GM19395 (cell line): Measurements from ENCODE around the gene GNB1L.

Experiments used
- ATAC-seq: cut with Tn5 transposase; IDR thresholded peaks from one replicate; pipeline ENCODE4 v1.9.1; 2021; ENCODE audit warnings: mild to moderate bottlenecking, moderate library complexity; ENCODE audit not compliant: unreplicated experiment

GNB1L gene

DNA sequence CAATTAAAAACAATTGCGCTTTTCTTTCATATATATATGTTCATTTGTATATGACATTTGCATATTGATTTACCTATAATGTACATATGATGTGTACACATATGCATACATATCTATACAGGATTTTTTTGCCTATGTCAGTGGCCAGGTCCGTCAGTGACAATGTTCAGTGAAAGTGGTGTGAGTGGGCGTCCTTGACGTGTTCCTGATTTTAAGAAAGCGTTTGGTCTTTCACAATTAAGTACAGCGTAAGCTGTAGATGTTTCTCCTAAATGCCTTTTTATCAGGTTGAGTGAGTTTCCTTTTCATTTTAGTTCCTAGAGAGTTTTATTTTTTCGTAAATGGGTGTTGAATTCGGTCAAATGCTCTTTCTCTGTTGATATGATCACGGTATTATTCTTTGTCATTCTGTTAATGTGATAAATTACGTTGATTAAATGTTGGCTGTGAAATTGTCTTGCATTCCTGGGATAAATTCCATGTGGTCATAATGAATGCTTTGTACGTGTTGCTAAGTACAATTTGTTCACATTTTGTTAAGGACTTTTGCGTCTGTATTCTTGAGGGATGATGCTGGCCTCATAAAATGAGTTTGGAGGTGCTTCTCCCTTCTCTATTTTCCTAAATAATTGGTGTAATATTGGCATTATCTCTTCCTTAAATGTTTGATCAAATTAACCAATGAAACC, 10.6 kb upstream of the GNB1L start:
- ATAC-seq: no peak

DNA sequence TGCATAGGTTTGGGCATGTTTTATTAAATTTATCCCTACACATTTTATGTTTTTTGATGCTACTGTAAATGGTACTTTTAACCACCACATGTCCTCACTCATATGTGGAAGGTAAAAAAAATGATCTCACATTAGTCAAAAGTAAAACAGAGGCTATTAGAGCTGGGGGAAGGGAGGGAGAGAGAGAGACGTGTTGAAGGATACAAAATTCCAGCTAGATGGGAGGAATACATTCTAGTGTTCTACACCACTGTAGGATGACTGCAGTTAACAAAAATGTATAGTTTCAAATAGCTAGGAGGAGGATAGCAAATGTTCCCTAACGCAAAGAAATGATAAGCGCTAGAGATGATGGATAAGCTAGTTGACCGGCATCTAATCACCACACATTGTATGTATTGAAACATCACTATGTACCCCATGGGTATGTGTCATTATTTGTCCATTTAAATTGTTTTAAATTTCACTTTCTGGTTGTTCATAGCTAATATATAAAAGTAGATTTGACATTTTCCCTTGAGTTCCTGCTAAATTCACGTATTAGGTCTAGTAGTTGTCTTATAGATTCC, 9.9 kb upstream of the GNB1L start:
- no peak for ATAC-seq

DNA sequence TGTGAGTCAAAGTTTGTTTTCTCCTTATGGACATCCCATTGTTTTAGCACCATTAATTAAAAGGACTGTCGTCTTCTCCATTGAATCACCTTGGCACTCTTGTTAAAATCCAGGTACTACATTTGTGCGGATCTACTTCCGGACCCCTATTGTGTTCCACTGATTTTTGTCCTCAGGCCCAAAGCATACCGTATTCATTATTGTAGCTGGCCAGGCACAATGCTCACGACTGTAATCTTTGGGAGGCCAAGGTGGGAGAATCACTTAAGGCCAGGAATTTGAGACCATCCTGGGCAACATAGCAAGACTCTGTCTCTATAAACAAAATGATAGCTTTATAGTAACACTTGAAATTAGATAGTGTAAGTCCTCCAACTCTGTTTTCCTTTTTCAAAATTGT, 8.9 kb upstream of the GNB1L start:
- ATAC-seq: no peak

DNA sequence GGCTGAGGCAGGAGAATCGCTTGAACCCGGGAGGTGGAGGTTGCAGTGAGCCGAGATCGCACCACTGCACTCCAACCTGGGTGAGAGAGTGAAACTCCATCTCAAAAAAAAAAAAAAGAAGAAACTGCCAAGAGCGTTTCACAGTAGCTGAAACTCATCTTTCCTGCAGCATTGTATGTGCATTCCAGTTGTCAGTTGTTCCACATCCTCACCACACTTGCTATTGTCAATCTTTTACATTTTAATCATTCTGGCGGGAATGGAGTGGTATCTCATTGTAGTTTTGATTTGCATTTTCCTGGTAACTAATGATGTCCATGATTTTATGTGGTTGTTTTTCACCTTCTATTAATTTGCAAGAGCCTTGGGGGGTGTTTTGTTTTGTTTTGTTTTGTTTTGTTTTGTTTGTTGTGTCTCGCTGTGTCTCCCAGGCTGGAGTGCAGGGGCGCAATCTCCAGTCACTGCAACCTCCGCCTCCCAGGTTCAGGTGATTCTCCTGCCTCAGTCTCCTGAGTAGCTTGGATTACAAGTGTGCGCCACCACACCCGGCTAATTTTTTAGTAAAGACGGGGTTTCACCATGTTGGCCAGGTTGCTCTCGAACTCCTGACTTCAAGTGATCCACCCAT, 8.1 kb upstream of the GNB1L start:
- ATAC-seq: no peak

DNA sequence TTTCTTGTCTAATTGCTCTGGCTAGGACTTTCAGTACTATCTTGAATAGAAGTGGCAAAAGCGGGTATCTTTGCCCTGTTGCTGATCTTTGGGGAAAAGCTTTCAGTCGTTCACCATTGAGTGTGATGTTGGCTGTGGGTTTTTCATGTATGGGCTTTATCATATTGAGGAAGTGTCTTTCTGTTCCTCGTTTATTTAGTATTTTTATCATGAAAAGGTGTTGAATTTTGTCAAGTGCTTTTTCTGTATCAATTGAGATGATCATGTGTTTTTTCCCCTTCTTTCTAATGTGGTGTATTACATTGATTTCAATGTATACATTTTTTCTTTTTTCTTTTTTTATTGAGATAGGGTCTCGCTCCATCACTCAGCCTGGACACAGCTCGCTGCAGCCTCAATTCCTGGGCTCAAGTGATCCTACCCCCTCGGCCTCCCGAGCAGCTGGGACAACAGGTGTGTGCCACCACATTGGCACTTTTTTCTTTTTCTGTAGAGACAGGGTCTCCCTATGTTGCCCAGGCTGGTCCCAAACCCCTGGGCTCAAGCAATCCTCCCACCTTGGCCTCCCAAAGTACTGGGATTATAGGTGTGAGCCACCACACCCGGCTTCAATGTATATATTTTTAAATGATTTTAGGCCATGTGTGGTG, 5.3 kb upstream of the GNB1L start:
- ATAC-seq: no peak

DNA sequence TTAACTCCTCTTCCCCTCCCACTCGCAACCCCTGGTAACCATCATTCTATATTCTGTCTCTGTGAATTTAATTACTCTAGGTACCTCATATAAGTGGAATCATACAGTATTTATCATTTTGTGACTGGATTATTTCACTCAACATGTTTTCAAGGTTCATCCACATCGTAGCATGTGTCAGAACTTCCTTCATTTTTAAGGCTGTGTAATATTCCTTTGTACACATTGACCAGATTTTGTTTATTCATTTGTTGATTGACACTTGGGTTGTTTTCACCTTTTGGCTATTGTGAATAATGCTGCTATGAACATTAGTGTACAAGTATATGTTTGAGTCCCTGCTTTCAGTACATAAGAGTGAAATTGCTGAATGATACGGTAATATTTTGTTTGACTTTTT, 2.7 kb upstream of the GNB1L start:
- ATAC-seq: no peak

DNA sequence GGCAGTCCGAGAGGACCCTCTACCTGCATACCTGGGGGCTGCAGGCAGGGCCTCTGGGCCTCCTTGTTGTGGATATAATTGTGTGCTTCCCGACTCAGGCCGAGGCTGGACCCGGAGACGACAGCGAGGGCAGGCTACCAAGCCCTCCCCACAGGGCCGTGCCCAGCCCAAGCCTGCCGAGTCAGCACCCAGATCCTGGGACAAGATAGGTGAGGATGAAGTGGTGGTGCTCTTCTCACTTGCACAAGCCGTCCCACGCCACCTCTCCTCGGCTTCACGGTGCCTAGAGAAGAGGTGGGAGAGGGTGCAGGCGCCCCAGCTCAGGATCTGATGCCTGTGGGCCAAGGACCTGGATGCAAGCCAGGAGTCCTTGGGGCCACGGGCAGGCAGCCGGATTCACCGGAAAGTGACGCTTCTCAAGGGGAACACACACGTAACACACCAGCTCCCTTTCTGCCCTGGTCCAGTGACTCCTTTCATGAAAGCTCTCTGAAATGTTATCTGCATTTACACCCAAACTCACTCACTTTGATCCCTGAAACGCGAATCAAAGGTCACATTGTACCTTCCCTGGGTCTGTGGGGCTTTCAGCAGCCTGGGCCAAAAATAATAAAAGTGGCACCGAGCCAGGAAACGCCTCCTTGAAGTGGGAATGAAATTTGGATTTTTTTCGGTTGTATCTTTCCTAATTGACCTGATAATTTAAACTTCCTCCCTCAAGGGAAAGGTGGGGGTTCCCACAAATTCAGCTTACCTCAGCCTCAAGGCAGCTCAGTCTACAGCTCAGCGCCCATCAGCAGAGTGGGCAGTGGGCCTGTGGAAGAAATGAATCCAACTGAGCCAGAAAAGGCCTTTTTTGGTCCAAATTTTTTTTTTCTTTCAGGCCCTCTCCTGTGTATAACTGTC, 1.1 kb upstream of the GNB1L start:
- ATAC-seq: peak; percentile 14

DNA sequence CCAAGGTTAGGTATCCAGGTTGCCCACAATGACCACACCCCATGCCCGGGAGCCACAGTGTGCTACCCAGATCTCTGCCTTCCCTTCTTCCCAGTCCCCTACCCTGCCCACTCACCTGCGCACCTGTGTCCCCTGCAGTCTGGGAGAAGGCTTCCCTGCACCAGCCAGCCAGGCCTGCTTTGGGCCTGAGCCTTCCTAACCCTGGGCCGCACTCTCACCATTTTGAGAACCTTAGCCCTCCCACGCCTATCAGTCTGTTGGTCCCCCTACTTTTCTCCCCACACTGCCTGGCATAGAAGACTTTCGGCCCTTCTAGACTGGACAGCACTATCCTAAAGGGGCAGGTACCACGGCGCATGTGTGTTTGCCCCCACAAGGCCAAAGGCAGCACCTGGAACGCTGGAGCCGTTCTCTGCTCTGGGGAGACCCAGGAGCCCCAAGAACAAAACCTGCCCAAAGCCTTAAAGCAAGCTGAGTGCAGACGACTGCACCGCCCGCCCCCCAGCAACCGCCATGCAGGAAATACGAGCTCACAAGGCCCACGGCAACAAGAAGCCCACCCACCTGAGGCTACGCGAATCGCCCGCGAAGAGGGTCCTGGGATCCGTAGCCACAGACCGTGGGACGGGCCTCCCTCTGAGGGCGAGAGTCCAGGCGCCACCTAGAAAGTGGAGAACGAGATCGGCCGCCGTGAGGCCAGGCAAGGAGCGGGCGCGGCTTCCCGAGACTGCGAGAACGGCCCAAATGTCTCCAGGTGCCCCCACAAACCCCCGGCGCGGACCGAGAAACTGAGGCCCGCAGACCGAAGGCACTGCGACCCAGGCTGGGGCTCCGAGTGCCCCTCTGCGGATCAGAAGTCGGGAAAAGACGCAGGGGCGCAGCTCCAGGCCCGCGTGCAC, 546 bp downstream of the GNB1L start:
- peak; percentile 13 for ATAC-seq

DNA sequence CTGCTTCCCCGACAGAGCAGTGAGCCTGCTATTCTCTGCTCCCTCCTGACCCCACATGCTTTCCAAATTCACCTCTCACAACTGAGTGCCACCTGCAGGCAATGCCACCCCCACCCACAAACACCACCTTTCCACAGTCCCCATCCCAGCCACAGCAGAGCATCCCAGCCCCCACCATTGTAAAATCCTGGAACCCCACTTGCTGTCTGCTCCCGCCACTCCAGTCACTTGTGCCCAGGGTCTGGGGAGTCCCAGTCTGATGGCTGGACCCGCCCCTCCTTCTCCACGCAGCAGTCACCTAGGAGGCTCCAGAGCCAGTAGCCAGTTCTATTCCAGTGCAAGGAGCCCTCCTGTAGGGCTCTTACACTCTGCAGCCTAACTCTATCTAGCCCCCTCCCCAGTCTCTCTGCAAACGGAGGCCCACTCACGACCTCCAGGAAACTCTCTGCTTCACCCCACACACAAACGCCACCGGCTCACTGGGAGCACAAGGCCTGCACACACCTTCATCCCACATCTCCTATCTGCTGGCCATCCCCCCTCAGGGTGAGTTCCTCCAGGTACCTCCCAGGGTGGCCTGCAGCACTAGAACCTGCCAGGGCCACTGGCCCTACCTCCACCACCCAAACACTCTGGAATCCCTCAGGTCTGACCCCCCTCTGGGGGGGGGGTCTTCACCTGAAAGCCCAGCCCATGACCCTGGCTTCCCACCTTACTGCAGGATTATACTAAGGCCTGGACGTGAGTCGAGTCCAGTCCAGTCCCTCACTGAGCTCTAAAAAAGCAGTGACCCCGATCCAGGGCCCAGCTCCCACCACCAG, 1.4 kb downstream of the GNB1L start:
- no peak for ATAC-seq

DNA sequence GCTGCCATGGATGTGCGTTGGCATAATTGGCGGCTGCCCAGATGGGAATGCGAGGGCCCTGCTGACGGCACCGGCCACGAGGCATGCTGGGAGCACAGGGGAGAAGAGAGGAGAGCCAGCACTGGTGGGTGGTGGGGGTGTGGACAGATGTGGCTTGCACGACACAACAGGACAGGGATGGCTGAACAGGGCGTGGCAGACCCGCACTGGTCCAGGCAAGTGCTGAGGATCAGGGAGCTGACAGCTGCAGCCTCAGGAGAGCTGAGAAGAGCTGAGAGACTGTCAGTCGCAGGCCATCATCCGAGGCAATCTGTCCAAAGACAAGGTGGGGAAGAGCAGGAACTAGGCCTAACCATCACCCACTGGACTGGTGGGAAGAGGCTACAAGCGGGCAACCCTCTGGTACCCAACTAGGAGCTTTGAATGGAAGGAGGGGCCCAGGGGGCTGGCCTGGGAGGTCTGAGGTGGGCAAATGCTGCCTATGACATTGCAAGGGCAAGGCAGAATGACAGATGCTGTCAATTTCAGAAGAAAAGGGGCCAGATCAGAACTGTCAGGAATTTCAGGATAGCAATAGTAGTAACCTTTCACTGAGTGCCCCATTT, 2.4 kb downstream of the GNB1L start:
- no peak for ATAC-seq

DNA sequence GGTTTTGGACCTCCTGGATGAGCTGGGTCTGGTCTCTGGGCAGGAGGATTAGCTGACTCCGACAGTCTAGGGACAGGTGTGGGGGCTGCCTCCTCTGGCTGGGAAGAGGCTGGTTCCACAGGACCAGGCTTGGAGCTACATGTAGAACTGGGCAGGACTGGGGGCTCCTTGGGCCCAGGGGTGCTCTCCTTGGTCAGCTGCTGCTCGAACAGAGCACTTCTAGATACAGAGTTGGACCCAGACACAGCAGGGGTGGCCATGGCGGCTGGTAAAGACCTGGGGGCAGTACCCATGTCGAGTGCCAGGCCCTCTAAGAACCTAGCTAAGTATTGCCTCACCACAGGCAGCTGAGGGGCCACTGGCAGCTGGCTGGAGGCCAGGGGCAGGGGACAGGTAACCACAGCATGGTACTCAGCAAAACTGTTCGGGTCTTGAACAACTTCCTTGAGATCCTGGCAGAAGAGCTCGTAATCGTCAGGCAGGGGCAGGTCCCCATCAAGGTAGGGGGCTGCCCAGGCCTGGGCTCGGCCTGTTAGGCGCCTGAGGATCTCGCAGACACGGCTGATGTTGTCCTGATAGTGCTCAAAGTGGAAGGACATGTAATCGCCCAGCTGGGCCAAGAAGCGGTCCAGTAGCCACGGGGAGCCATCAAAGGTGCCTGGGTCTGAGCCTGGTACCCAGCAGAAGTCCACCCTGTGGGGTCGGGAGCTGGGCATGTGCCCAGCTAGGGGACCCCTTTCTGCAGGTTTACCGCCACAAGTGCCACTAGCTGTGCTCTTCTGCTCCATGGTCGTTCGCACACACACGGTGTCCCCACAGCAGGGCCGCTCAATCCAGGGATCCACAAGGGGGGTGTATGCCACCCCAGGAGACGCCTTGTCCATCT, 3.1 kb downstream of the GNB1L start:
- ATAC-seq: no peak

DNA sequence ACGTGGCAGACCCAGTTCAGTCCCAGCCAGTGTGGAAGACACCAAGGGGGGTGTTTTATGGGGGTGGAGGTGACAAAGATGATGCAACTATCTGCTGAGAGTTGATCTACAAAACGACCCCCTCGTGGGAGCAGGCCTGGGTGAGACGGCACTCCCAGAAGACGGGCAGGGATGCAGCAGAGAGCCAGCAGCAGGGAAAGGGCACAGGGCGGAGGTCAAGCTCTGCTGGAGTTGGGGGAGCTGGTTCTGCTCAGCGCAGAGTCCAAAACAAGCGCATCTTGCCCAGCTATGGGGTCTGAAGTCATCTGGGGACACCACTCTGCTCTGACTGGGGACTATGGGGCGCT, 3.9 kb downstream of the GNB1L start:
- ATAC-seq: no peak

DNA sequence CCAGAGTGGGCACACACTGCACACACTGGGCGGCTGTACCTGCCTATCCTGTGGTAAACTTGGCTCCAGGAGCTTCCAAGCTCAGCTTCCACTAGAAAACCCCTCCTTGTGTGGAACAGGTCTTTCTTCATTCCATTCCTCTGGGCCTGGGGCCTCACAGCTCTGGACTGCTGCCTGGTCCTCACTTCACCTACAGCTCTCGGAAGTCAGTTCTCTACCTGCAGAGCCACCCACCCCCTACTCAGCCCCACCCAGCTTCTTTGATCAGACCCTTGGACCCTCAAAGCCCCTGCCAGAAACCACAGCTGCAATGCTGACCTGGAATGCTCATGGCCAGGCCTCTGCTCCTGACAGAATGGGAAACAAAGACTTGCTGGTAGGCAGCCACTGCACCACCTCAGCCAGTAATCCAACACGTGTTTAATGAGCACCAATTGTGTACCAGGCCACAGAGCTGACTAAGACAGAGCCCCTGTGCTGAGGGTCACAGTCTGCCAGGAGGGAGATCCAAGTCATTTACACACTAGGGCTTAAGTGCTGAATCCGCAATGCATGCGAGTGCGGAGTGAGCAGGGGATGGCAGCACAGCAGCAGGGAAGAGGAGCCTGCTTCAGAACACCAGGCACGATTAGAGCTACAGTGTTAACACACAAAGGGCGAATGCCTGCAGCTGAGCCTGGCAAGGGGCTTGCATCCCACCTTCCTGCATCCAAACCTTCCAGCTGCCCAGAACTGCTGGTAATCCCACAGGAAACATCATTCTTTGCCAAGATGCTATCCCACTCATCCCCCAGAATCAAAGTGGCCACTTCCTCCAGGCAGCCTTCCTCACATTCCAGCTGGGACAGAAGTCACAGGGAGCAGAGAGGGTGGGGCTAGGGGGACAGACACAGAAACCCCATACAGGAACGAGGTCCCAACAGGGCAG, 4.6 kb downstream of the GNB1L start:
- ATAC-seq: no peak

DNA sequence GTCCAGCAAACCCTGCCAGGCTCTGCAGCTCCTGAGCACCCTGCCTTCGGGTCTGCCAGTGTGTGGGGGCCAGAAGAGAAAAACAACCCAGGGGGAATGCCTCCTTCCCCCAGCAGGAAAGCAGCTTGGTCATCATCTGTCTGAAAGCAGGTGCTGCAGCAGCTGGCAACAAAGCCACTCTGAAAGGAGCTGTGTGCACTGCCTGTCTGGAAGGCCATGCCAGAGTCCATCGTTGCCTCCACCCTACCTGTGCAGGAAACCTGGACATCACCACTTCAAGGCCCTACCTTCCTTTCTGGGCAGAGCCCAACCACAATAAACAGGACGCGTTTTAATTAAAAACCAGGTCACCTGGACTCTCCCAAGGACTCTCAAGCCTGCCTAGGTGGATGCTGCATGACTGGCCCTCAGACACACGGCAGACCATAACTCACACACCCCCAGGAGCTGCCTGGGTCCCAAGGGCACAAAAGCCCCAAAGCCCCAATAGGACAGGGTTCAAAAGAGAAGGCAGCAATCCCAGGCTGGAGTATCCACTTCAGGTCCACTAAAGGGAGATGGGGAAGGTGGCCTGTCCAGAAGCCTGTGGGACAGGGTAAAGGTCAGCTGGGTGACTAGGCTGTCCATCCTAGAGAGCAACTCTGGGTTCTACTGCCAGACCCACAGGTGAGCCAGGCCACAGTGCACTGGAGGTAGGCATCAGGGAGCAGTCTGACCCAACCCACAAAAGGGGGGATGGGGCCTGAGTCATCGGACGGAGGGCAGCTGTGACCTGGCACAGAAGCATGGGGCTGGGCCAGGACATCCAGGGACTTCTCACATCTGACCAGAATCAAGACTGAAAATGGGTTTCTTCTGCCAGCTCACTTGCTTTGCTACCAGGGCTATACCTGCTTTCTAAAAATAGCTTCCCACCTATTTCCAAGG, 6.1 kb downstream of the GNB1L start:
- ATAC-seq: no peak

DNA sequence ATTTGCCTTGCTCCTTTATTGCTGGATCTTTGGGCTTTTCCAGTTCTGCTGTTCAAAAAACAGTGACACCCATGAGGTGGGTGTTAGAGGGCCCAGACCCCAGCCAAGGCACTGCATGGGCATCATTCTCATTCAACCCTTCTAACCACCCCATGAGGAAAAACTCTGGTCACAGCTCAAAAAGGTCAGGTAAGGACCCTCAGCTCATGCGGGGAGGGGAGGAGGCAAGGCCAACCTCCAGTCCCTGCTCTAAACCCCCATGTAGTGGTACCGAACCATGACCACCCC, 7.4 kb downstream of the GNB1L start:
- no peak for ATAC-seq
